GM20000 (cell line): ENCODE data around the gene EXOSC7.

Experiments
- DNase-seq: peaks from one replicate; pipeline ENCODE4 v3.0.0; 2012; ENCODE audit warnings: low spot score
- TF ChIP-seq, protein P1 (sequence below): IDR thresholded peaks from 2 replicates; pipeline ENCODE4 v1.5.1; 2012; ENCODE audit warnings: mild to moderate bottlenecking, control low read depth; ENCODE audit errors: extremely low read depth, missing control alignments

The EXOSC7 gene

DNA sequence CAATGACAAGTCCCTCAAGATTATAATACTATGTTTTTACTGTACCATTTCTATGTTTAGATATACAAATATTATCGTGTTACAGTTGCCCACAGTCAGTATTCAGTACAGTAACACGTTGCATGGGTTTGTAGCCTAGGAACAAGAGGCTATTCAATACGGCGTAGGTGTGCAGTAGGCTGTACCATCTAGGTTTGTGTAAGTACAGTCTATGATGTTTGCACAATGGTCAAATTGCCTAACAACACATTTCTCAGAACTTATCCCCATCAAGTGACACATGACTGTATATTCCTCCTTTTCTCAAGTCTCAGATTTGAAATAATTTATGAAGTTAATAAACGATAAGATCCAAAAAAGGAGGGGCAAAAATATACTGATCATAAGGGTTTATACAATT is 21.7 kb upstream of the EXOSC7 start:
- DNase-seq, result no peak

DNA sequence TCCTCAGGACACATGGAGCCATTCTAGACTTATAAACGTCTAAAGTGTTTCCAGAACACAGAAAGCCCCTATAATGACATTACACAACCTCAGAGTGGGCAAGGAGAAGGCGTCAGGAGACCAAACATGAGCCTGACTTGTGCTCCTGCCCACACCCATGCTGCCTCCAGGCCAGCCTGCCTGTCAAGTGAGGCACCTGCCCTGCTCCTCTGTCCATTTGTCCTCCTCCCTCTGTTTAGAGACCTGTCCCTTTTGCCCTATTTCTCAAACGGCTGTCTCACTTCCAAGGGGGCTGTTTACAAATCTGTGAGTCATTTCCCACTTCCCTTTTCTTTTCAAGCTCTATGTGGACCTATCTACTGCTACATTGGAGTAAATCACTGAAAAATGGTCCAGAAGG is 21.1 kb upstream of the EXOSC7 start:
- peak; percentile 54 for DNase-seq
- TF ChIP-seq, protein P1, sequence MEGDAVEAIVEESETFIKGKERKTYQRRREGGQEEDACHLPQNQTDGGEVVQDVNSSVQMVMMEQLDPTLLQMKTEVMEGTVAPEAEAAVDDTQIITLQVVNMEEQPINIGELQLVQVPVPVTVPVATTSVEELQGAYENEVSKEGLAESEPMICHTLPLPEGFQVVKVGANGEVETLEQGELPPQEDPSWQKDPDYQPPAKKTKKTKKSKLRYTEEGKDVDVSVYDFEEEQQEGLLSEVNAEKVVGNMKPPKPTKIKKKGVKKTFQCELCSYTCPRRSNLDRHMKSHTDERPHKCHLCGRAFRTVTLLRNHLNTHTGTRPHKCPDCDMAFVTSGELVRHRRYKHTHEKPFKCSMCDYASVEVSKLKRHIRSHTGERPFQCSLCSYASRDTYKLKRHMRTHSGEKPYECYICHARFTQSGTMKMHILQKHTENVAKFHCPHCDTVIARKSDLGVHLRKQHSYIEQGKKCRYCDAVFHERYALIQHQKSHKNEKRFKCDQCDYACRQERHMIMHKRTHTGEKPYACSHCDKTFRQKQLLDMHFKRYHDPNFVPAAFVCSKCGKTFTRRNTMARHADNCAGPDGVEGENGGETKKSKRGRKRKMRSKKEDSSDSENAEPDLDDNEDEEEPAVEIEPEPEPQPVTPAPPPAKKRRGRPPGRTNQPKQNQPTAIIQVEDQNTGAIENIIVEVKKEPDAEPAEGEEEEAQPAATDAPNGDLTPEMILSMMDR, result no peak

More for the DNA sequence above, 21.7 kb upstream of the EXOSC7 start:
- TF ChIP-seq, protein P1, result no peak

DNA sequence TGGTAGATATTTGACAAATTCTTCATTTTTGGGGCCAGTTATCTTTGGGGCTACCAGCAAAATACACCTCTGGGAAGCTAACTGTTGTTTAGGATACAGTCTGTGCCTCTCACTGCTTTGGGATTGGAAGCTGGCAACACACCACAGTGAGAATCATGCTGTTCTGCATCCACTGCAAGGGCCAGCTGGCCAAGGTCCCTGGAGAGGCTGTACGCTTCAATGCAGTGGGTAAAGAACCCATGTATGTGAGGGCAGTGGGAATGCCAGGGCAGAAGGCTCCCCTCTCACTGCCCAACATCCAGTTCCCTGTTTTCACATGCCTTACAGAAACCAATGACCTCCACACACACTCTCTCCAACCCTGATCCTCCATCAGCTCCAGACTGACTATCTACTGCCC is 20.1 kb upstream of the EXOSC7 start:
- TF ChIP-seq, protein P1, result no peak
- no peak for DNase-seq

DNA sequence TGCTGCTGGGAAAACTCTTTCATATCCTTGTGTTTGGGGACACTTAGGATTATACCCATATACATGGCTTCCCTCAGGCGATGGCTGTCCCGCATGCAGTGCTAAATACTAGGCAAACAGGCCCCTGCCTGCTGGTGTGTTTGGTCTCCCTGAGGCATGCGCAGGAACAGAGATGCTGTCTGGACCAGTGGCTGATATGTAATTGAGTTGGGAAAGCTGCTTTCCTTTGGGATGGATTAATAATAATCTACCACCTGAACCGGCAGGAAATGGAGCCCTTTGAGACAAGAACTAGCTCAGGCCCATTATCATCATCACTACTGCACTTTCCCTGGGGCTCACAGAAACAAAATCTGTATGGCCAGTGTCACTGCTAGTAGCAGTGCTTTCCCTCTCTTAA is 18.1 kb upstream of the EXOSC7 start:
- TF ChIP-seq, protein P1, result no peak
- no peak for DNase-seq

DNA sequence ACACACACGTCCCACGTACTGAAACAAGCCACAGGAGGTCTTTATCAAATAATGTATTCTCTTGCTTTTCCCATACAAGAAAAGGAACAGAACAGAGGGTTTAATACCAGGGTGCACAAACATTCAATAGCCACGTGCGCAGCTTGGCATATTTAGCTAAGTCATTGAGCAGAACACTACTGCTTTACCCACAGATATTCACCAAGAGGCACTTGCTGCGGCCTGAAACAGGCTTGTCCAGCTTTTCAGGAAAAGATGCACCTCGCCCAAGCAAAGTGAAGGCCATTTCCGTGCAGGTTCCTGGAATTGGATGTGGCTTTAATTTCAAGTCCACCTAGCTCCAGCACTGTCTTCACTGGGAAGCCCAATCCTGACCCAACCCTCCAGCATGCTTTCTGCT is 17.7 kb upstream of the EXOSC7 start:
- DNase-seq, result no peak
- TF ChIP-seq, protein P1, result no peak

DNA sequence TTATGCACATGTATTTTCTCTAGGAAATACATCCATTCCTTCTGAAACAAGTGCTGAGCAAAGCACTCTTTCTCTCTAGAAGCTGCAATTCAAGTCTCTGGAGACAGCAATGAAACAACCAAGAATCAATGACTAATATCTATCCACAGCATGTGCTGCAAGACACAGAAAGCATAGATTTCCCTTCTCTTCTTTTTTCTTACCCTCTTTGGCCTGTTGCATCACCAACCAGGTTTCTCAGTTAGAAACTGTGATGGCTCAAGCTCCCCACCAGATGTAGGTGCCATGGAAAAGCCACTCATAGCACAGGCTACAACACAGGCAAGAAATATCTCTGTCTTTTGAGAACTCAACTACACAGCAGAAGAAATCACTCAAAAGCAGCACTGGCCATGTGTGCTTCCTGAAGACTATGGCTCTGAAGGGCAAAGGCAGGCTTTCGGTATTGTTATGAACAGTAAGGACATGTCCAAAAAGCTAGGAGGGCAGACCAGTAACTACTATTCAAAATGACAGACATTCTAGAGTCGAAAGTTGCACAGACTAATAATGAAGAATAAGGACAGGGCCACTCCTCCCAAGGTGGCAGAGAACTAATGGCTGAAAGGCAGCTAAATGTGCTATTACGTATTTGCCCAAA is 15.5 kb upstream of the EXOSC7 start:
- TF ChIP-seq, protein P1, result no peak
- DNase-seq, result no peak

DNA sequence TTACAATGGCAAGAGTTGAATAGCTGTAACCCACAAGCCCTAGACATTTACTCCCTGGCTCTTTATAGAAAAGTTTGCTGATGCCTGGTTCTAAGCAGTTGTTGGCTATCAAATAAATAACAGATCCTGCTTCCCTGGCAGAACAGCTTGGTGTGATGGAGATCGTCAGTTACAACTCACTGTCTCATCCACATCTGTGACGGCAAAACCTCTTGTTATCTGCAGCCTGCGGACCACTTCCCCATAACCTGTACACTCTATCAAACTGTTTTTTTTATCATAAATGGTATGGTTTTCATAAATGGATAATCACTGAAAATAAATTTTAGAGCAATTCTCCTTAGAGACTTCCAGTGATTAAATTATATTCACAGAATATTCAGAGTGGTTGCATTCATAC is 14.2 kb upstream of the EXOSC7 start:
- TF ChIP-seq, protein P1, result no peak
- no peak for DNase-seq
